Measurements from ENCODE around the gene CYB5A.

The CYB5A gene

DNA sequence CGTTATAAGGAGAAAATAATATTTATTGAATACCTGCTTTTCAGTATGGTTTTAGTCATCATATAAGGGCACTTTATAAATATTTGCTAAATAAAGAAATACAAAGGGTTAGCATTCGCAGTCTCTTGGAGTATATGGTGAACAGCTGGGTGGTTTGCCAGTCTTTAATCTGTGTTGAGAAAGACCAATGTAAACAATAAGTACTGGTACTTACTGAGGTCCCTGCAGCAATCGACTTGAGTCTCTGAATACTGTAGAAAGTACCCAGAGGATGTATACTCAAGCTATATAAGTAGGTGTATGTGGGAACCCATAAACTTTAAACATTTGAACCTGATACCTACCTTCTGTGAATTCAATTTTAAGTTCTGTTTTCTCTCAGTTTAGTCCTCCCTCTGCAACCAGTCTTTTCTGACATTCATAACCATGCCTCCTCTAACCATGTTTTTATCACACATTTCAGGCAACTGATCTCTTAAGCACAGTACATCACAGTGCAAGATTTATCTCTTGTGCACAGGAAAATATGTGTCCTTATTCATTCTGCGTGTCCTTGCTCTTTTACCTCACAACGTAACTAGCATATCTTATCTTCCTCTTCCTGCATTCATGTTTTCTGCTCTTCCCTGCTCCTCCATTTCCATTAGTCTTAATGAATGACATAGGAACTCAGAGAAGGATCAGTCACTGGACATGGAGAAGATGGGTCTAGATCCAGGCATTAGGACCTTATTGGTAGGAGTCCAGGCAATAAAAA lies 45.6 kb upstream of the CYB5A start:
- TF ChIP-seq ZNF292 (tag by site-specific recombination; IDR thresholded peaks at IDR 0.05; ENCODE audit: borderline replicate concordance, low read depth) (no peak), HOXD13 (CRISPR knock-in tag; IDR thresholded peaks at IDR 0.05; ENCODE audit: borderline replicate concordance) (no peak), TCF7L2 (IDR thresholded peaks at IDR 0.05; ENCODE audit: borderline replicate concordance, low read depth, low read length) (no peak), ZNF571 (tag by site-specific recombination; IDR thresholded peaks at IDR 0.05) (no peak), BCL11A (tag by site-specific recombination; IDR thresholded peaks at IDR 0.05; ENCODE audit: low read depth) (no peak), ZNF514 (tag by site-specific recombination; IDR thresholded peaks at IDR 0.05) (no peak), ZNF561 (tag by site-specific recombination; IDR thresholded peaks at IDR 0.05; ENCODE audit: borderline replicate concordance) (no peak), EGR2 (tag by site-specific recombination; IDR thresholded peaks at IDR 0.05; ENCODE audit: low read depth) (no peak), ZEB2 (tag by site-specific recombination; IDR thresholded peaks at IDR 0.05) (no peak), ZNF785 (tag by site-specific recombination; IDR thresholded peaks at IDR 0.05) (no peak), ZNF560 (tag by site-specific recombination; IDR thresholded peaks at IDR 0.05; ENCODE audit: borderline replicate concordance) (no peak), ZNF677 (tag by site-specific recombination; IDR thresholded peaks at IDR 0.05) (no peak), ZNF155 (tag by site-specific recombination; IDR thresholded peaks at IDR 0.05) (no peak), ZNF626 (tag by site-specific recombination; IDR thresholded peaks at IDR 0.05) (no peak)
- TF ChIP-seq, protein P1, sequence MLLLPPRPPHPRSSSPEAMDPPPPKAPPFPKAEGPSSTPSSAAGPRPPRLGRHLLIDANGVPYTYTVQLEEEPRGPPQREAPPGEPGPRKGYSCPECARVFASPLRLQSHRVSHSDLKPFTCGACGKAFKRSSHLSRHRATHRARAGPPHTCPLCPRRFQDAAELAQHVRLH (tag by site-specific recombination; IDR thresholded peaks at IDR 0.05) = no peak
- Histone ChIP-seq H3K27ac (ENCODE audit: extremely low read depth, low read depth, low read length) (no peak overlapping the region), H3K4me1 (ENCODE audit: control insufficient read depth, insufficient read depth, low read length) (no peaks in the 10 kb centered on the region), H3K4me3 (ENCODE audit: low read depth, low read length) (no peak overlapping the region), H3K9me3 (ENCODE audit: control insufficient read depth, insufficient read depth, low read depth, low read length) (no peaks in the 10 kb centered on the region), H3K36me3 (ENCODE audit: control insufficient read depth in 2 of 2, insufficient read depth in 1 of 2, low read length in 2 of 2) (no peaks in the 10 kb centered on the region)
- CTCF ChIA-PET = interaction anchor here (0.6 to 0.7 kb wide), 3 partner anchors 54 to 890 kb away, joined by 3 to 4 read pairs (median 3); no protein-coding TSS in a partner anchor
- POLR2A ChIA-PET = no interaction called here

GRCh38 chr18:74336656-74337055 lies 44.9 kb upstream of the CYB5A start:
- H3K36me3 ChIP-seq (ENCODE audit: control insufficient read depth in 2 of 2, insufficient read depth in 1 of 2, low read length in 2 of 2) = no peaks in the 10 kb centered on the region
- TF ChIP-seq ZNF629 (tag by site-specific recombination; IDR thresholded peaks at IDR 0.05) (no peak), ZNF350 (tag by site-specific recombination; IDR thresholded peaks at IDR 0.05) (no peak), ZNF311 (tag by site-specific recombination; IDR thresholded peaks at IDR 0.05; ENCODE audit: borderline replicate concordance) (no peak)
- CTCF ChIA-PET = interaction anchor here (0.6 to 0.7 kb wide), 3 partner anchors 21 to 129 kb away, joined by 3 to 4 read pairs (median 4); no protein-coding TSS in a partner anchor
- no peak overlapping the region for H3K4me3 ChIP-seq (ENCODE audit: low read depth, low read length)
- H3K27ac ChIP-seq (ENCODE audit: extremely low read depth, low read depth, low read length) = no peak overlapping the region
- no peaks in the 10 kb centered on the region for H3K9me3 ChIP-seq (ENCODE audit: control insufficient read depth, insufficient read depth, low read depth, low read length)
- H3K4me1 ChIP-seq (ENCODE audit: control insufficient read depth, insufficient read depth, low read length) = no peaks in the 10 kb centered on the region
- POLR2A ChIA-PET = no interaction called here

- Histone ChIP-seq H3K9me3 (ENCODE audit: control insufficient read depth, insufficient read depth, low read depth, low read length) (no peaks in the 10 kb centered on the region), H3K27ac (ENCODE audit: extremely low read depth, low read depth, low read length) (no peak overlapping the region), H3K36me3 (ENCODE audit: control insufficient read depth in 2 of 2, insufficient read depth in 1 of 2, low read length in 2 of 2) (no peaks in the 10 kb centered on the region), H3K4me1 (ENCODE audit: control insufficient read depth, insufficient read depth, low read length) (no peaks in the 10 kb centered on the region), H3K4me3 (ENCODE audit: low read depth, low read length) (no peak overlapping the region)
- CTCF ChIA-PET = interaction anchor here (0.8 to 1.1 kb wide), 2 partner anchors 139 to 214 kb away, joined by 3 to 4 read pairs; no protein-coding TSS in a partner anchor
- POLR2A ChIA-PET = no interaction called here
- TF ChIP-seq, protein P1 (tag by site-specific recombination; IDR thresholded peaks at IDR 0.05) = no peak
- no peak for TF ChIP-seq ZBTB7A (tag by site-specific recombination; IDR thresholded peaks at IDR 0.05; ENCODE audit: low read depth)
- TF ChIP-seq AEBP2 (tag by site-specific recombination; IDR thresholded peaks at IDR 0.05; ENCODE audit: borderline replicate concordance) = no peak
- no peak for TF ChIP-seq ZNF132 (tag by site-specific recombination; IDR thresholded peaks at IDR 0.05; ENCODE audit: borderline replicate concordance)
- TF ChIP-seq ZNF10 (tag by site-specific recombination; IDR thresholded peaks at IDR 0.05) = no peak
- TF ChIP-seq GLIS2 (tag by site-specific recombination; IDR thresholded peaks at IDR 0.05) = no peak
- TF ChIP-seq CTCF (tag by site-specific recombination; IDR thresholded peaks at IDR 0.05) = no peak
- no peak for TF ChIP-seq OSR2 (tag by site-specific recombination; IDR thresholded peaks at IDR 0.05)
- no peak for TF ChIP-seq ZNF2 (tag by site-specific recombination; IDR thresholded peaks at IDR 0.05)
- no peak for TF ChIP-seq OVOL3 (tag by site-specific recombination; IDR thresholded peaks at IDR 0.05)
These were observed 42.6 kb upstream of the CYB5A start for GRCh38 chr18:74334242-74334893.

All from HEK293 (cell line).